Ovary (tissue), 3 donors: Measurements from ENCODE around the gene PANK2.

Experiments
- EP300 ChIP-seq: sonication (generic); formaldehyde crosslinking; IDR thresholded peaks from one replicate; pipeline ENCODE4 v1.6.1; 2017; ENCODE audit warnings: antibody characterized with exemption
- POLR2A ChIP-seq: fragments of 450-650 bp; IDR thresholded peaks from one replicate; pipeline ENCODE4 v1.6.1; 2017; ENCODE audit warnings: antibody characterized with exemption, mild to moderate bottlenecking, moderate library complexity
- TF ChIP-seq, protein P1 (sequence below), 3 donors: fragments of 450-650 bp in 2 of 3; fragments of 200-600 bp in 1 of 3; IDR thresholded peaks; one replicate each; pipeline versions ENCODE4 v1.5.1 to v1.8.0; 2016 to 2022; ENCODE audit warnings: antibody characterized with exemption in 3 of 3, mild to moderate bottlenecking in 1 of 3
- donor health status: DM: no; HTN: no; CAD: no.

GRCh38 chr20:3843490-3843889 is 45.7 kb upstream of the PANK2 start:
- TF ChIP-seq POLR2A (no peak), EP300 (no peak)
- TF ChIP-seq, protein P1, sequence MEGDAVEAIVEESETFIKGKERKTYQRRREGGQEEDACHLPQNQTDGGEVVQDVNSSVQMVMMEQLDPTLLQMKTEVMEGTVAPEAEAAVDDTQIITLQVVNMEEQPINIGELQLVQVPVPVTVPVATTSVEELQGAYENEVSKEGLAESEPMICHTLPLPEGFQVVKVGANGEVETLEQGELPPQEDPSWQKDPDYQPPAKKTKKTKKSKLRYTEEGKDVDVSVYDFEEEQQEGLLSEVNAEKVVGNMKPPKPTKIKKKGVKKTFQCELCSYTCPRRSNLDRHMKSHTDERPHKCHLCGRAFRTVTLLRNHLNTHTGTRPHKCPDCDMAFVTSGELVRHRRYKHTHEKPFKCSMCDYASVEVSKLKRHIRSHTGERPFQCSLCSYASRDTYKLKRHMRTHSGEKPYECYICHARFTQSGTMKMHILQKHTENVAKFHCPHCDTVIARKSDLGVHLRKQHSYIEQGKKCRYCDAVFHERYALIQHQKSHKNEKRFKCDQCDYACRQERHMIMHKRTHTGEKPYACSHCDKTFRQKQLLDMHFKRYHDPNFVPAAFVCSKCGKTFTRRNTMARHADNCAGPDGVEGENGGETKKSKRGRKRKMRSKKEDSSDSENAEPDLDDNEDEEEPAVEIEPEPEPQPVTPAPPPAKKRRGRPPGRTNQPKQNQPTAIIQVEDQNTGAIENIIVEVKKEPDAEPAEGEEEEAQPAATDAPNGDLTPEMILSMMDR (IDR thresholded peaks at IDR 0.05): no peak
